NCI-H187 treated with DMSO at 0.1 percent for 48 hours (cell line): ENCODE results near the gene MRPS23.

ENCODE experiments used
- DNase-seq: peaks from one replicate; lab custom pipeline; 2025; lab: John Stamatoyannopoulos, UW

MRPS23 gene

GRCh38 chr17:57849874-57850754 is at the start of gene MRPS23:
TSS of gene MRPS23 (minus strand) at chr17:57850044. CDS start at chr17:57850010, 34 bp downstream.
- DNase-seq, result peak; percentile 92

GRCh38 chr17:57899391-57899790 is 49.5 kb upstream of the MRPS23 start:
- no peak for DNase-seq

GRCh38 chr17:57898487-57899311 is 48.9 kb upstream of the MRPS23 start:
- no peak for DNase-seq

- DNase-seq, result no peak
Observed at GRCh38 chr17:57895382-57896060, 45.7 kb upstream of the MRPS23 start.

- no peak for DNase-seq
Observed at GRCh38 chr17:57894848-57895247, 45.0 kb upstream of the MRPS23 start.

GRCh38 chr17:57892820-57893595 is 43.2 kb upstream of the MRPS23 start:
- no peak for DNase-seq

GRCh38 chr17:57892146-57892819 is 42.4 kb upstream of the MRPS23 start:
- DNase-seq, result no peak

GRCh38 chr17:57890857-57891232 is 41.0 kb upstream of the MRPS23 start:
- no peak for DNase-seq

DNA sequence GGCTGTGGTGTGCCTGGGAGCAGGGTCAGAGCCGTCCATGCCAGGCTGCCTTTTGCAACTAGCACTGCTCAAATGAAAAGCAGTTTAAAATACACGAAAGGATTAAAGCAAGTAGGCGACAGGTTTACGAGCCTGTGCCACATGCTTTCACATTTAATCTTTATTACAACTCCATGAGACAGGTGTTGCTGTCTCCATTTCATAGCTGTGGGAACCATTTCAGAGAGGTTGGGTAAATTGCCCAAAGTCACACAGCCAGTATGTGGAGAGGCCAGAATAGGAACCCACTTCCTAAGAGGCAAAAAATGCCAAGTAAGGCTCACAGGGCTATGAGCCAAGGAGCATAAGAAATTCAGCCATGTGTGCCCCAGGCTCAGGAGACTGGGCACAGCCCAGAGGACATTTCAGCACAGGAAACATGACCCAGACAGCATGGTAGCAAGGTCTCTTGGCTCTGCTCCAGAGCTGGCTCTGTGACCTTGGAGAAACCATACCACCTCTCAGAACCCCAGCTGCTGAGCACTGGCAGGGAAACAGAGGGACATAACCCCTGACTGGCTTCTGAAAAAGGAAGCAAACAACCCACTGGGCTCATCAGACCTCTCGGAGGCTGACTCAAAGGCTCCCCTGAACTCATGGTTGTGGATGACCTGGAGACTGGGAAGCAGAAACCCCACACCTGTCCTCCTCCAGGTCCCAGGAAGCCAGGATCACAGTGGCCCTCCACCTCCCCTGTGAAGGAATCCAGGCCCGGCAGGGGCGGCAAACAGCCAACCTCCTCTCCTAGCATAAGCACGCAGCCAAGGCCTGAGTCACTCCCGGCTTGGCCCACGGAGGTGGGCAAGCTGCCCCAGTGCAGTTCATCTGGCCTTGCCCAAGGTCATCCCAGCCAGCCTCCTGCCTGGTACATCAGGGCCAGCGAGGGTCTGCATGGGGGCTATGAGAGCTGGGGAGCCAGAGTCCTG is 40.3 kb upstream of the MRPS23 start:
- no peak for DNase-seq

DNA sequence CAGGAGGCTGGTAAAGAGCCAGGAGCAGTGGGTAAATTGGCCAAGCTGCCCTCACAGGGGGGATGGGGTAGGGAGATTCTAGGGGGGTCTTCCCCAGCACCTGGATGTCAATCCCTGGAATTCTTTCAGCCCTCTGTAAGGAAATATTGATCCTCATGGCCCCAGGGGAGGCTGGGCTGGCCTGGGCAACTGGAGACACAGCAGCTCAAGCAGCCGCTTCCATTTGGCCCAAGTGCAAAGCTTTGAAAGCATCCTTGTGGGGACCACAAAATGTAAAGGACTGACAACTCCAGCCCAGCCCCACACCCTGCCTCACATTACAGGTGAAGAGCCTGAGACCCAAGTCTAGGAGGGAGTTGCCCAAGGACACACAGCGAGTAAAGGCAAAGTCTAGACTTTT is 39.4 kb upstream of the MRPS23 start:
- DNase-seq, result no peak

- DNase-seq, result no peak
Observed at GRCh38 chr17:57888311-57889216, 38.7 kb upstream of the MRPS23 start.

GRCh38 chr17:57887161-57887560 is 37.3 kb upstream of the MRPS23 start:
- no peak for DNase-seq

- no peak for DNase-seq
Observed at GRCh38 chr17:57886020-57886419, 36.2 kb upstream of the MRPS23 start.

- no peak for DNase-seq
Observed at GRCh38 chr17:57885148-57885915, 35.5 kb upstream of the MRPS23 start.

- DNase-seq, result no peak
Observed at GRCh38 chr17:57881783-57882351, 32.0 kb upstream of the MRPS23 start.

GRCh38 chr17:57881143-57881542 is 31.3 kb upstream of the MRPS23 start:
- no peak for DNase-seq

DNA sequence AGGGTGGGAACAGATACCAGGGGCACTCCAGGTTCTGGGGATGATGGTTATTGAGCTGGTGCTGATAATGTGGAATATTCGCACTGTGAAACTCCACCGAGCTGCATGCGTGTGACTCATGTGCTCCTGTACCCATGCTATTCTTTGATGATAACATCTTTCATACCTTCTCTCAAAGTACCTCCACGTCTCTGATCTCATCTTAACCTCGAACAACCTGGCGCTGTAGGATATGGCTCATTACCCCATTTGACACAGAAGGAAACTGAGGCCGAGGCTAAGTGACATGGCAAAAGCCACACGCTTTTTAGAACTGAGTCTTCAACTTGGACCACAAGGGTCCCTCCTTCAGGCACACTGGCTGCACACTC is 30.2 kb upstream of the MRPS23 start:
- no peak for DNase-seq
